GM12891 (cell line): ENCODE data around the gene GNB1L.

ENCODE experiments used
- POLR2A ChIP-seq: IDR thresholded peaks from 2 replicates; pipeline ENCODE4 v1.6.1; 2011; ENCODE audit warnings: low read depth, low read length, control low read depth
- POLR2AphosphoS5 ChIP-seq: IDR thresholded peaks from 2 replicates; pipeline ENCODE4 v1.6.1; 2011; ENCODE audit warnings: low read depth, low read length, control low read depth
- POU2F2 ChIP-seq: IDR thresholded peaks from 2 replicates; pipeline ENCODE4 v1.6.1; 2011; ENCODE audit warnings: low read depth, mild to moderate bottlenecking, control low read depth, low read length, moderate library complexity
- SPI1 ChIP-seq: IDR thresholded peaks from 2 replicates; pipeline ENCODE4 v1.6.1; 2011; ENCODE audit warnings: low read depth, low read length, control low read depth

DNA sequence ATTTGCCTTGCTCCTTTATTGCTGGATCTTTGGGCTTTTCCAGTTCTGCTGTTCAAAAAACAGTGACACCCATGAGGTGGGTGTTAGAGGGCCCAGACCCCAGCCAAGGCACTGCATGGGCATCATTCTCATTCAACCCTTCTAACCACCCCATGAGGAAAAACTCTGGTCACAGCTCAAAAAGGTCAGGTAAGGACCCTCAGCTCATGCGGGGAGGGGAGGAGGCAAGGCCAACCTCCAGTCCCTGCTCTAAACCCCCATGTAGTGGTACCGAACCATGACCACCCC is 7.4 kb downstream of the GNB1L start:
- TF ChIP-seq POLR2A (no peak), POLR2AphosphoS5 (no peak), SPI1 (no peak), POU2F2 (no peak)
